HCT116 (cell line): Measurements from ENCODE around the gene UGT1A3.

ENCODE experiments used
- ATF3 ChIP-seq: IDR thresholded peaks from 2 replicates; pipeline ENCODE4 v1.6.1; 2012
- CEBPB ChIP-seq: IDR thresholded peaks from 2 replicates; pipeline ENCODE4 v1.6.1; 2012; ENCODE audit warnings: low read depth
- CTCF ChIP-seq, 3 experiments: fragments of 200-600 bp in 1 of 3; sonication (generic) in 1 of 3; IDR thresholded peaks in 2 of 3; conservative IDR thresholded peaks in 1 of 3; 2 replicates each; pipeline ENCODE4 v1.5.1; 2012 to 2017; ENCODE audit warnings: low read depth in 2 of 3, low read length in 2 of 3, antibody characterized with exemption in 1 of 3, borderline replicate concordance in 1 of 3, control low read depth in 1 of 3, mild to moderate bottlenecking in 1 of 3, mixed read lengths in 1 of 3, mixed run types in 1 of 3, moderate library complexity in 1 of 3; ENCODE audit not compliant: insufficient read depth in 1 of 3
- EGR1 ChIP-seq: IDR thresholded peaks from 2 replicates; pipeline ENCODE4 v1.6.1; 2012; ENCODE audit warnings: low read depth
- EZH2 ChIP-seq: fragments of 200-600 bp; sonication (generic); IDR thresholded peaks from 2 replicates; pipeline ENCODE4 v1.6.1; 2017; ENCODE audit warnings: antibody characterized with exemption, mixed run types
- MAX ChIP-seq: IDR thresholded peaks from 2 replicates; pipeline ENCODE4 v1.6.1; 2012
- POLR2A ChIP-seq: IDR thresholded peaks from 2 replicates; pipeline ENCODE4 v1.7.0; 2011; ENCODE audit warnings: borderline replicate concordance; ENCODE audit not compliant: insufficient read depth, insufficient read length; ENCODE audit errors: extremely low read depth
- POLR2AphosphoS5 ChIP-seq: IDR thresholded peaks from 2 replicates; pipeline ENCODE4 v1.6.1; 2011; ENCODE audit warnings: mild to moderate bottlenecking, low read depth, low read length, moderate library complexity
- RAD21 ChIP-seq: IDR thresholded peaks from 2 replicates; pipeline ENCODE4 v1.6.1; 2012; ENCODE audit warnings: low read depth, mild to moderate bottlenecking
- SRF ChIP-seq: IDR thresholded peaks from 2 replicates; pipeline ENCODE4 v1.6.1; 2012; ENCODE audit warnings: low read depth
- YY1 ChIP-seq: IDR thresholded peaks from 2 replicates; pipeline ENCODE4 v1.6.1; 2011; ENCODE audit warnings: low read length, low read depth, moderate library complexity, mild to moderate bottlenecking; ENCODE audit not compliant: insufficient replicate concordance; ENCODE audit errors: extremely low read depth
- ZBTB33 ChIP-seq: IDR thresholded peaks from 2 replicates; pipeline ENCODE4 v1.6.1; 2011; ENCODE audit warnings: mild to moderate bottlenecking, low read length, moderate library complexity; ENCODE audit not compliant: insufficient replicate concordance; ENCODE audit errors: extremely low read depth
- ZNF274 ChIP-seq: fragments of 200-500 bp; sonication (Bioruptor generic); IDR thresholded peaks from 2 replicates; pipeline ENCODE4 v1.6.1; 2014; ENCODE audit warnings: mild to moderate bottlenecking, low read depth, low read length, inconsistent platforms

GRCh38 chr2:233778030-233778429 lies 49.2 kb downstream of the UGT1A3 start, which contains the start of gene MROH2A:
- no peak for TF ChIP-seq EGR1
- TF ChIP-seq CTCF (IDR thresholded peaks at IDR 0.05 in 2 of 3, conservative IDR thresholded peaks at IDR 0.05 in 1 of 3; ENCODE audit: borderline replicate concordance in 1 of 3, insufficient read depth in 1 of 3, low read depth in 2 of 3, low read length in 2 of 3) = no peak
- no peak for TF ChIP-seq EZH2
- TF ChIP-seq POLR2AphosphoS5 = no peak
- TF ChIP-seq SRF = no peak
- no peak for TF ChIP-seq POLR2A
- TF ChIP-seq YY1 = no peak
- TF ChIP-seq ZNF274 = no peak
- TF ChIP-seq ZBTB33 = no peak
- no peak for TF ChIP-seq ATF3
- TF ChIP-seq RAD21 = no peak
- no peak for TF ChIP-seq MAX
- TF ChIP-seq CEBPB = no peak
